NB4 (cell line): ENCODE data around the gene FOXA2.

Source experiments
- CTCF ChIP-seq: IDR thresholded peaks from one replicate; pipeline ENCODE4 v1.5.1; 2012; ENCODE audit warnings: low read depth, low read length
- POLR2A ChIP-seq: IDR thresholded peaks from 2 replicates; pipeline ENCODE4 v1.6.1; 2011; ENCODE audit warnings: mild to moderate bottlenecking; ENCODE audit not compliant: insufficient read length; ENCODE audit errors: extremely low read depth

- TF ChIP-seq CTCF (no peak), POLR2A (no peak)
Measured at GRCh38 chr20:22531756-22532155, 52.6 kb downstream of the FOXA2 start.
